ENCODE measurements around the gene FBF1.
A peak's percentile ranks its signal among the peaks of the same experiment; 100 is the strongest.
"Not testable (repeated sequence)": the region's sequence is repeated elsewhere in the genome, so short reads cannot be mapped to it uniquely, and the experiment has no call there.

FBF1 gene

GRCh38 chr17:75889454-75889853 is 51.4 kb downstream of the FBF1 start:
- no peak for TF ChIP-seq CTCF (IDR thresholded peaks at IDR 0.05; ENCODE audit: borderline replicate concordance, insufficient read depth, low read depth, low read length)

DNA sequence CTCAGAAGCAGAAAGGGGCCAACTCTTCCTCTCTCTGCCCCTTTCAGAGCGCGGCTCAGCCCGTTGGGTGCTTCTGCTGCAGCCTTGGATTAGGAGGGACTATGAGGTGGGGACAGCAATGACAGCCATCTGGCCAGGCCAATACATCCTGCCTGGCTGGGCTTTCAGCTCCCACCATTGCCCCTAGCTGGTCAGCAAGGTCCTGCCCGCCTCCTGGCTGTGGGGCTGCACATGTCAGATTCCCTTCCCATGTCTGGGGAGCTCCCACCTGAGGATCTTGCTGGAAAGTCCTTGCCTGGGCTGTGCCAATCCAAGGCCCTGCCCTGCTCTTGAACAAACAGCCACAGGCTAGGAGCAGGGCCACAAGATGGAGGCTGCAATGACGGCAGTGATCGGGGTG is 52.4 kb downstream of the FBF1 start:
- TF ChIP-seq CTCF (IDR thresholded peaks at IDR 0.05; ENCODE audit: borderline replicate concordance, insufficient read depth, low read depth, low read length) = no peak
- H3K4me3 ChIP-seq (ENCODE audit: low read depth, low read length) = no peak overlapping the region

More at GRCh38 chr17:75889454-75889853, 51.4 kb downstream of the FBF1 start:
- H3K4me3 ChIP-seq (ENCODE audit: low read depth, low read length) = no peak overlapping the region

GRCh38 chr17:75885860-75886259 is 55.0 kb downstream of the FBF1 start:
- not testable (repeated sequence) for H3K4me3 ChIP-seq (ENCODE audit: low read depth, low read length)

DNA sequence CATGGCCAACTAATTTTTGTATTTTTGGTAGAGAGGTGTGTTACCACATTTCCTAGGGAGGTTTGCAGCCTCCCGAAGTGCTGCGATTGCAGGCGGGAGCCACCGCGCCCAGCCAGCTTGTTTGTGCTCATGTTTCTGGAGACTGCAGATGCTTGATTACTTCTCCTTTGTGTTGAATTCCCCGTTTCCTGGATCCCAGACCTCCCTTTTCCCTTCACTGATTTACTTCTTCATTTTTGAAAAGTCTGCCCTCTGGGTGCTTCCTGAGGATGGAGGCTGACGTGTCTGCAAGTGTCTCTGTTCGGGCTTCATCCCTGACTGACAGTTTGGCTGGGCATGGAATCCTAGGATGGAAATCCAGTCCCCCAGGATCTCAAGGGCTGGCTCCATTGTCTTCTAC is 55.4 kb downstream of the FBF1 start:
- H3K4me3 ChIP-seq (ENCODE audit: low read depth, low read length) = no peak overlapping the region
- TF ChIP-seq CTCF (IDR thresholded peaks at IDR 0.05; ENCODE audit: borderline replicate concordance, insufficient read depth, low read depth, low read length) = no peak

DNA sequence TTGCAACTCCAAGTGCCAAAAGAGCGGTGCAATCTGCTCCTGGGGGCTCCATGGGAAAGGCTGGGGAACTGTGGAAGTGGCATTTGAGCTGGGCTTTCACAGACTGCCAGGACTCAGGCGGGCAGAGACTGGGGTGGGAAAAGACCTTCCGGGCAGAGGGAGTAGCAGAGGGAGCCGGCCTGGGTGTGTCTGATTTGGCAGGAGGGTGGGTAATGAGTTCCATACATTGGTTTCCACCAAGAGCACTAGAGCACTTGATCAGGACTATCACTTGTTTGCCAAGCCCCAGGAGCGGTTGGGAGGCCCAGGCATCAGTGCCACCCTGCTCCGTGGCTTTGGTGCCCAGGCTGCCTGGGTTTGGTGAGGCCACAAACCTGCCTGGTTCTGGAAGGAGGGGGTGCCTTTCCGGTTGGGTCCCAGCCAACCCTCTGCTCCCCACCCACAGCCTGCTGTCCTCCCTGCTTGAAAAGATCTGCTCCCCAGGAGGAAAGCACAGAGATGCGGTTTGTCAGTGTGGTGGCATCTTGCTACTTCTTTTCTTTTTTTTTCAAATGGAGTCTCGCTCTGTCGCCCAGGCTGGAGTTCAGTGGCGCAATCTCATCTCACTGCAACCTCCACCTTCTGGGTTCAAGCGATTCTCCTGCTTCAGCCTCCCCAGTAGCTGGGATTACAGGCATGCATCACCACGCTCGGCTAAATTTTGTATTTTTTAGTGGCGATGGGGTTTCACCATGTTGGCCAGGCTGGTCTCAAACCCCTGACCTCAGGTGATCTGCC is 59.0 kb downstream of the FBF1 start:
- H3K4me3 ChIP-seq (ENCODE audit: low read depth, low read length) = no peak overlapping the region
- TF ChIP-seq CTCF (IDR thresholded peaks at IDR 0.05; ENCODE audit: borderline replicate concordance, insufficient read depth, low read depth, low read length) = no peak

DNA sequence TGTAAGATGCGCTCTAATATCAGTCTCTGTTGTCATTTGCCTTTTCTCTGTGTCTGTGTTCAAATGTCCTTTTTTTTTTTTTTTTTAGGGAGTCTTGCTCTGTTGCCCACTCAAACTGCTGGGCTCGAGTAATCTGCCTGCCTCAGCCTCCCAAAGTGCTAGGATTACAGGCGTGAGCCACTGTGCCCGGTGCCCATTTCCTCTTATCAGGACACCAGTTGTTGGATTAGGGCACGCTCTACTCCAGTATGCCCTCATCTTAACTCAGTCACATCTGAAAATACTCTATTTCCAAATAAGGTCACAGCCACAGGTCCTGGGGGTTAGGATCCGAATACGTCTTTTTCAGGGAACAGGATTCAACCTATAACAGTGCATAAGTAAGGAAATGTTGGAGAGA is 60.6 kb downstream of the FBF1 start:
- no peak overlapping the region for H3K4me3 ChIP-seq (ENCODE audit: low read depth, low read length)
- no peak for TF ChIP-seq CTCF (IDR thresholded peaks at IDR 0.05; ENCODE audit: borderline replicate concordance, insufficient read depth, low read depth, low read length)

DNA sequence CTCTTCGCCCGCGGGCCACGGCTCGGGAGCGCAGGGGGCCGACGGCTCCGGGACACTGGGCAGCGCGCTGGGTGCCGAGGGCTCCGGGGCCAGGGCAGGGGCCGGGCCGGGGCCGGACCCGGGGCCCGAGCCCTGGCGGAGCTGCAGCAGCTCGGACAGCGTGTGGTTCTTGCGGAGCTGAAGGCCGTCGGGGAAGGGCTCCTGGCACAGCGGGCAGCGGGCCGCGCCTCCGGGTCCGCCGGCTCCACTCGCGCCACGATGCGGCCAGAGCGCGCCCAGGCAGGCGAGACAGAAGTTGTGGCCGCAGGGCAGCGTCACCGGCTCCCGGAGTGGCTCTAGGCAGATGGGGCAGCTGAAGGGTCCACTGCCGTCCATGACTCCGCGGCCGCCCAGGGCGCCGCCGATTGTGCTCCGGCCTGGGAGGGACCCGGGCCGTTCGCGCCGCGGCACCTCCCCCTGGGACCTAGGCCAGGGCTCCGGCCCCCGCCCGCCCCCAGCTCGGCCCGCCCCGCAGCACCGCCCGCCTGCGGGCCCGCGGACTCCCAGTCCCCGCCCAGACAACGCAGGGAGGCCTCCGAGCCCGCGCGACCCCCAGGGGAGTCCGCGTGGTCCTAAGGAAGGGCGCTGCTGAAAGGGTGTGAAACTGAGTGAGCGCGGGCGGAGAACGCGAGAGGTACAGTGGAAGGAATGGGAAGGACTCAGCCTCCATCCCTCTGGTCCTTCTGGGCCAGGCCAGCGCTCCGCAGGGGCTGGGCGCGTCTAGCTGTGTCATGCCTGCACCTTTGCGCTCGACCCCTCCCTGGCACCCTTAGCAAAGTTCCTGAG is 62.5 kb downstream of the FBF1 start, which contains the start of gene TRIM47:
Gene TRIM47, minus strand, starts transcription at position 408 of the 825 bp plus-strand sequence. Its CDS starts 33 bp downstream, at position 375.
- peak within 1 kb of the TSS; percentile 61 for H3K4me3 ChIP-seq (ENCODE audit: low read depth, low read length)
- no peak for TF ChIP-seq CTCF (IDR thresholded peaks at IDR 0.05; ENCODE audit: borderline replicate concordance, insufficient read depth, low read depth, low read length)

All from GM12875 (cell line).